GM06990 (cell line): ENCODE measurements around the gene GPT2.

ENCODE experiments used
- DNase-seq: peaks from one replicate; pipeline ENCODE4 v3.0.0-alpha.2; 2011; ENCODE audit not compliant: insufficient read length; ENCODE audit errors: extremely low read depth
- H3K27me3 ChIP-seq: replicated peaks from 2 replicates; pipeline ENCODE4 v1.6.0; 2011; ENCODE audit warnings: low read length; ENCODE audit not compliant: control insufficient read depth, insufficient read depth
- H3K36me3 ChIP-seq: 2 replicates; pipeline ENCODE4 v1.5.1; 2011; ENCODE audit warnings: low read length; ENCODE audit not compliant: control insufficient read depth, insufficient read depth
- H3K4me3 ChIP-seq: replicated peaks from 2 replicates; pipeline ENCODE4 v1.5.1; 2011; ENCODE audit warnings: low read depth, mild to moderate bottlenecking, control low read depth, low read length
- TF ChIP-seq, protein P1 (sequence below): IDR thresholded peaks from 2 replicates; pipeline ENCODE4 v1.5.1; 2011; ENCODE audit warnings: low read length, control low read depth, mild to moderate bottlenecking, inconsistent platforms; ENCODE audit not compliant: insufficient read depth, poor library complexity, severe bottlenecking

Gene GPT2

DNA sequence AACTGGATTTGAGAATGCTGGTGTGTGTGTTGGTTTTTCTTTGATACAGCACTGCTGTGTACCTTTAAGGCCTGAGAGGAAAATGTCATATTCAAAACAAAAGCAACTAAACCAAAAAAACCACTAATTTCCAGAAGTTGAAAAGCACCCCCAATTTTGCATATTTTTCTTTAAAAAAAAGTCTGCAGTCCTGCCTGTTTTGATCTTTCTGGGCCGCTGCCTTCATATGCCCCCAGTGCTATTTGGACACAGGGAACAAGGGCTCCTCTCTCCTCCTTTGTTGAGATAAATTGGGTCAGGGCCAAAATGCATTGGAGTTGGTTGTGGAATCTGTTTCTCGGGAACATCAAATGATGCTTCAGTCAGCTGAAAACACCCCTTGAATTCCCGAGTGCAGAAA is 26.9 kb downstream of the GPT2 start:
- DNase-seq: no peak
- no peaks in the 10 kb centered on the region for H3K27me3 ChIP-seq
- H3K36me3 ChIP-seq: peaks cover 1% of the 10 kb centered on the region; the same call in 1 of the 2 replicates
- H3K4me3 ChIP-seq: no peak overlapping the region
- TF ChIP-seq, protein P1, sequence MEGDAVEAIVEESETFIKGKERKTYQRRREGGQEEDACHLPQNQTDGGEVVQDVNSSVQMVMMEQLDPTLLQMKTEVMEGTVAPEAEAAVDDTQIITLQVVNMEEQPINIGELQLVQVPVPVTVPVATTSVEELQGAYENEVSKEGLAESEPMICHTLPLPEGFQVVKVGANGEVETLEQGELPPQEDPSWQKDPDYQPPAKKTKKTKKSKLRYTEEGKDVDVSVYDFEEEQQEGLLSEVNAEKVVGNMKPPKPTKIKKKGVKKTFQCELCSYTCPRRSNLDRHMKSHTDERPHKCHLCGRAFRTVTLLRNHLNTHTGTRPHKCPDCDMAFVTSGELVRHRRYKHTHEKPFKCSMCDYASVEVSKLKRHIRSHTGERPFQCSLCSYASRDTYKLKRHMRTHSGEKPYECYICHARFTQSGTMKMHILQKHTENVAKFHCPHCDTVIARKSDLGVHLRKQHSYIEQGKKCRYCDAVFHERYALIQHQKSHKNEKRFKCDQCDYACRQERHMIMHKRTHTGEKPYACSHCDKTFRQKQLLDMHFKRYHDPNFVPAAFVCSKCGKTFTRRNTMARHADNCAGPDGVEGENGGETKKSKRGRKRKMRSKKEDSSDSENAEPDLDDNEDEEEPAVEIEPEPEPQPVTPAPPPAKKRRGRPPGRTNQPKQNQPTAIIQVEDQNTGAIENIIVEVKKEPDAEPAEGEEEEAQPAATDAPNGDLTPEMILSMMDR: no peak

- TF ChIP-seq, protein P1: no peak
- no peak overlapping the region for H3K4me3 ChIP-seq
- no peak for DNase-seq
- peaks cover 1% of the 10 kb centered on the region; the same call in 1 of the 2 replicates for H3K36me3 ChIP-seq
- H3K27me3 ChIP-seq: no peaks in the 10 kb centered on the region
Measured at GRCh38 chr16:46911650-46912049, 27.5 kb downstream of the GPT2 start.

DNA sequence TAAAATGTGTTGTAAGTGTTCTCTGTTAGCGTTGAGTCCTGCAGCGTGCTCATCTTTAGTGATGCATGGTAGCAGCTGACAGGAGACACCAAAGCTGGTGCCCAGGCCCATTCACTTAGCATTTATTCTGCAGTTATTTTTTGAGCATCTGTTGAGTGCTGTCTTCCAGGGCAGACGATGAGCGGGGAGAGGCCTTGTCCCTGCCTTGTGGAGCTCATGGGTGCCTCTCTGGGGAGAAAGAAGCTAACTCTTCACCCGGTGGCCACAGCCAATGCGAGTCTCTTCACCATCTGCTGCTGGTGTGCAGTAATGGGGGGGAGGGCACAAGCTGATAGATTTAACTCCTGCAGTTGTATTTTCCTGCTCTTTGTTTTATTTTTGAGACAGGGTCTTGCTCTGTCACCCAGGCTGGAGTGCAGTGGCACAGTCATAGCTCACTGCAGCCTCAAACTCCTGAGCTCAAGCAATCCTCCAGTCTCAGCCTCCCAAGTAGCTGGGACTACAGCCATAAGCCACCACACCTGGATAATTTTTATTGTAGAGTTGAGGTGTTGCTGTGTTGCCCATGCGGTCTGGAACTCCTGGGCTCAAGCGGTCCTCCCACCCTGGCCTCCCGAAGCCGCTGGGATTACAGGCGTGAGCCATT is 30.5 kb downstream of the GPT2 start:
- no peak for DNase-seq
- TF ChIP-seq, protein P1: no peak
- Histone ChIP-seq H3K36me3 (peaks cover 1% of the 10 kb centered on the region; the same call in 1 of the 2 replicates), H3K4me3 (no peak overlapping the region), H3K27me3 (no peaks in the 10 kb centered on the region)

GRCh38 chr16:46915483-46916025 is 31.4 kb downstream of the GPT2 start:
- no peak for DNase-seq
- Histone ChIP-seq H3K4me3 (no peak overlapping the region), H3K27me3 (no peaks in the 10 kb centered on the region), H3K36me3 (peaks cover 1% of the 10 kb centered on the region; the same call in 1 of the 2 replicates)
- TF ChIP-seq, protein P1: no peak

DNA sequence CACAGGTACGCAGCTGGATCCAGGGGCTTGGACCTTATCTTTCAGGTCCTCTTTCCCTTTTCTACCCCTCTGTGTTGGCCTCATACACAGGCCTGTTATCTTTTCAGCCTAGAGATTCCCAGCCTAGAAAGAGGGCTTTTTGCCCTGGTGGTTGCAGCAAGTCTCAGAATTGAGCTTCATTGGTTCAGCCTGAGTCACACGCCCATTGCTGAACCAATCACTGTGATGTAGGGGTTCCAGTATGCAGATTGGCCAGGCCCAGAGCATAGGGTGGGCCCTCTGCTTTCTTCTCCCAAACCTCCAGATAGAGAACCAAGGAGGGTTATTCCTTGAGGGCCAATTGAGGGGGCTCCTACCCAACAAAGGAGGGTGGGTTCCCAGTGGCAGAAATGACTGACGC is 32.8 kb downstream of the GPT2 start:
- H3K4me3 ChIP-seq: no peak overlapping the region
- DNase-seq: no peak
- TF ChIP-seq, protein P1: no peak
- no peaks in the 10 kb centered on the region for H3K27me3 ChIP-seq
- peaks cover 1% of the 10 kb centered on the region; the same call in 1 of the 2 replicates for H3K36me3 ChIP-seq
